H1 (cell line): ENCODE measurements around the gene NTRK2. TPM values are rescaled to one million over a fixed set of nuclear protein-coding genes. Genes with fewer than 3 reads are reported as not detected.

Experiments used
- CTCF ChIA-PET: fragments of 300-600 bp; sonication (Branson Sonifier 250); formaldehyde crosslinking; loops from one replicate; lab custom pipeline; 2021; ENCODE audit not compliant: partially characterized antibody; lab: Charles Lee
- POLR2A ChIA-PET: fragments of 300-600 bp; sonication (Branson Sonifier 250); formaldehyde crosslinking; loops from one replicate; lab custom pipeline; 2021; ENCODE audit warnings: inconsistent platforms; ENCODE audit not compliant: partially characterized antibody; lab: Charles Lee
- DNase-seq, 2 experiments: peaks; one replicate each; pipeline versions ENCODE4 v3.0.0 to v3.0.0-alpha.2; 2010 to 2022; ENCODE audit warnings: low spot score in 2 of 2, low read depth in 1 of 2, mixed read lengths in 1 of 2
- FAIRE-seq: peaks from 2 replicates; lab custom pipeline; 2011; peaks lifted over from hg19 to GRCh38; lab: Jason Lieb, UNC
- H2AFZ ChIP-seq: 2 replicates; pipeline ENCODE4 v1.8.1; 2012; ENCODE audit warnings: low read length, inconsistent platforms
- H2AK5ac ChIP-seq: 2 replicates; pipeline ENCODE4 v1.6.1; 2013; ENCODE audit warnings: low read depth, low read length
- H2BK120ac ChIP-seq: replicated peaks from 2 replicates; pipeline ENCODE3; 2013; ENCODE audit warnings: low read depth, low read length, inconsistent platforms
- H2BK12ac ChIP-seq: 2 replicates; pipeline ENCODE4 v1.6.1; 2013; ENCODE audit warnings: low read depth, low read length
- H2BK15ac ChIP-seq: 2 replicates; pipeline ENCODE4 v1.6.1; 2013; ENCODE audit warnings: low read length
- H2BK20ac ChIP-seq: 2 replicates; pipeline ENCODE4 v1.6.1; 2013; ENCODE audit warnings: low read length
- H2BK5ac ChIP-seq: 2 replicates; pipeline ENCODE4 v1.6.1; 2013; ENCODE audit warnings: low read depth, low read length
- H3K14ac ChIP-seq: 2 replicates; pipeline ENCODE4 v1.6.1; 2013; ENCODE audit warnings: inconsistent platforms; ENCODE audit not compliant: insufficient read length
- H3K18ac ChIP-seq: 2 replicates; pipeline ENCODE4 v1.6.1; 2013; ENCODE audit warnings: low read length; ENCODE audit errors: extremely low read depth
- H3K23ac ChIP-seq: 2 replicates; pipeline ENCODE4 v1.6.1; 2013; ENCODE audit warnings: inconsistent platforms; ENCODE audit not compliant: insufficient read length
- H3K23me2 ChIP-seq: 2 replicates; pipeline ENCODE4 v1.6.1; 2013; ENCODE audit warnings: low read depth, low read length
- H3K27ac ChIP-seq: 2 replicates; pipeline ENCODE4 v1.6.1; 2011; ENCODE audit warnings: low read depth, low read length, inconsistent platforms
- H3K27me3 ChIP-seq, 4 experiments: replicated peaks in 1 of 4; 1 replicate in 1 of 4; 2 replicates in 3 of 4; pipeline versions ENCODE4 v1.6.1 to v1.8.1; 2011 to 2013; ENCODE audit warnings: low read length in 3 of 4, mild to moderate bottlenecking in 3 of 4, inconsistent platforms in 2 of 4, mixed read lengths in 2 of 4, moderate library complexity in 1 of 4; ENCODE audit not compliant: control insufficient read depth in 3 of 4, insufficient read depth in 3 of 4; ENCODE audit errors: extremely low read depth in 1 of 4
- H3K36me3 ChIP-seq, 4 experiments: 2 replicates each; pipeline versions ENCODE4 v1.6.1 to v1.8.1; 2011 to 2013; ENCODE audit warnings: mild to moderate bottlenecking in 4 of 4, low read length in 3 of 4, moderate library complexity in 2 of 4, control low read depth in 1 of 4, inconsistent platforms in 1 of 4; ENCODE audit not compliant: insufficient read depth in 4 of 4, control insufficient read depth in 2 of 4
- H3K4ac ChIP-seq: replicated peaks from 2 replicates; pipeline ENCODE3; 2013; ENCODE audit warnings: low read length, low read depth, mixed read lengths, inconsistent platforms; ENCODE audit not compliant: insufficient read length
- H3K4me1 ChIP-seq, 4 experiments: replicated peaks in 1 of 4; 1 replicate in 1 of 4; 2 replicates in 3 of 4; pipeline versions ENCODE4 v1.6.1 to v1.8.1; 2011 to 2013; ENCODE audit warnings: low read length in 3 of 4, inconsistent platforms in 2 of 4, mixed read lengths in 1 of 4; ENCODE audit not compliant: insufficient read depth in 4 of 4, control insufficient read depth in 3 of 4
- H3K4me2 ChIP-seq, 2 experiments: 2 replicates each; pipeline versions ENCODE4 v1.6.1 to v1.8.1; 2011 to 2013; ENCODE audit warnings: low read depth in 2 of 2, low read length in 2 of 2, control low read depth in 1 of 2, inconsistent platforms in 1 of 2, mild to moderate bottlenecking in 1 of 2; ENCODE audit not compliant: insufficient read depth in 1 of 2
- H3K4me3 ChIP-seq, 4 experiments: fragments of 200-600, 300-600 bp in 1 of 4; sonication (generic), shearing (Covaris generic), sonication (Bioruptor Twin) in 1 of 4; 2 replicates each; pipeline versions ENCODE4 v1.5.1 to v1.8.1; 2011 to 2016; ENCODE audit warnings: low read length in 4 of 4, low read depth in 3 of 4, control low read depth in 2 of 4, inconsistent platforms in 2 of 4, mild to moderate bottlenecking in 2 of 4, mixed read lengths in 1 of 4, moderate library complexity in 1 of 4; ENCODE audit not compliant: insufficient read depth in 2 of 4; ENCODE audit errors: extremely low read depth in 1 of 4
- H3K56ac ChIP-seq: replicated peaks from 2 replicates; pipeline ENCODE3; 2013; ENCODE audit warnings: low read depth, mild to moderate bottlenecking, mixed read lengths, low read length, inconsistent platforms; ENCODE audit not compliant: insufficient read length
- H3K79me1 ChIP-seq: 2 replicates; pipeline ENCODE4 v1.6.1; 2013; ENCODE audit warnings: low read depth, low read length, control low read depth
- H3K79me2 ChIP-seq, 2 experiments: 2 replicates each; pipeline versions ENCODE4 v1.6.1 to v1.8.1; 2012 to 2013; ENCODE audit warnings: low read length in 2 of 2, mild to moderate bottlenecking in 2 of 2, inconsistent platforms in 1 of 2; ENCODE audit not compliant: insufficient read depth in 2 of 2, control insufficient read depth in 1 of 2
- H3K9ac ChIP-seq, 4 experiments: replicated peaks in 1 of 4; 1 replicate in 1 of 4; 2 replicates in 3 of 4; pipeline versions ENCODE4 v1.6.1 to v1.8.1; 2011 to 2013; ENCODE audit warnings: low read depth in 3 of 4, low read length in 3 of 4, control low read depth in 2 of 4, mild to moderate bottlenecking in 2 of 4, moderate library complexity in 2 of 4, inconsistent platforms in 1 of 4; ENCODE audit errors: extremely low read depth in 1 of 4
- H3K9me3 ChIP-seq, 2 experiments: 2 replicates each; pipeline versions ENCODE4 v1.6.1 to v1.8.1; 2012 to 2013; ENCODE audit warnings: mild to moderate bottlenecking in 2 of 2, moderate library complexity in 2 of 2, control low read depth in 1 of 2, inconsistent platforms in 1 of 2, low read depth in 1 of 2, low read length in 1 of 2, mixed read lengths in 1 of 2; ENCODE audit not compliant: insufficient read depth in 2 of 2
- H4K20me1 ChIP-seq, 2 experiments: replicated peaks in 1 of 2; 2 replicates each; pipeline versions ENCODE3 to v1.8.1; 2011 to 2013; ENCODE audit warnings: inconsistent platforms in 2 of 2, low read length in 2 of 2, mild to moderate bottlenecking in 1 of 2; ENCODE audit not compliant: insufficient read depth in 2 of 2, control insufficient read depth in 1 of 2
- H4K5ac ChIP-seq: 2 replicates; pipeline ENCODE4 v1.6.1; 2013; ENCODE audit warnings: low read length, low read depth, mixed read lengths, inconsistent platforms; ENCODE audit not compliant: insufficient read length
- H4K8ac ChIP-seq: 2 replicates; pipeline ENCODE4 v1.8.0; 2013; ENCODE audit warnings: mild to moderate bottlenecking, moderate library complexity, low read length, inconsistent platforms; ENCODE audit not compliant: insufficient read depth; ENCODE audit errors: extremely low read depth
- H4K91ac ChIP-seq: replicated peaks from 2 replicates; pipeline ENCODE3; 2013; ENCODE audit warnings: low read length, mixed read lengths, inconsistent platforms; ENCODE audit not compliant: insufficient read length
- BRCA1 ChIP-seq: IDR thresholded peaks from 2 replicates; pipeline ENCODE4 v1.6.1; 2012; ENCODE audit warnings: low read depth, low read length, improper control_type of control experiment
- CBX5 ChIP-seq: fragments of 300-800, 300-1000 bp; sonication (generic); IDR thresholded peaks from 2 replicates; pipeline ENCODE4 v1.7.1; 2016; ENCODE audit warnings: antibody characterized with exemption, low read length, low read depth
- HDAC2 ChIP-seq, 2 experiments: fragments of 300-600 bp in 1 of 2; sonication (generic) in 1 of 2; IDR thresholded peaks; 2 replicates each; pipeline ENCODE4 v1.6.1; 2011 to 2012; ENCODE audit warnings: low read depth in 2 of 2, low read length in 2 of 2, mild to moderate bottlenecking in 2 of 2, moderate library complexity in 2 of 2, borderline replicate concordance in 1 of 2, inconsistent platforms in 1 of 2
- NANOG ChIP-seq: IDR thresholded peaks from 2 replicates; pipeline ENCODE4 v1.6.1; 2011; ENCODE audit warnings: low read length, low read depth, mild to moderate bottlenecking, inconsistent platforms; ENCODE audit not compliant: insufficient read depth, poor library complexity, severe bottlenecking
- POLR2A ChIP-seq, 2 experiments: IDR thresholded peaks; 1 replicate in 1 of 2; 2 replicates in 1 of 2; pipeline ENCODE4 v1.6.1; 2011; ENCODE audit warnings: low read depth in 2 of 2, low read length in 2 of 2, mild to moderate bottlenecking in 2 of 2; ENCODE audit errors: control extremely low read depth in 1 of 2
- RFX5 ChIP-seq: IDR thresholded peaks from 2 replicates; pipeline ENCODE4 v1.6.1; 2011; ENCODE audit warnings: low read depth, low read length, improper control_type of control experiment, borderline replicate concordance
- RXRA ChIP-seq: IDR thresholded peaks from 2 replicates; pipeline ENCODE4 v1.6.1; 2011; ENCODE audit warnings: low read depth, mild to moderate bottlenecking, low read length, moderate library complexity; ENCODE audit not compliant: insufficient read depth
- SUZ12 ChIP-seq: fragments of 200-600 bp; sonication (generic); IDR thresholded peaks from 2 replicates; pipeline ENCODE4 v1.6.1; 2012; ENCODE audit warnings: mild to moderate bottlenecking, inconsistent platforms, low read length, moderate library complexity, mixed read lengths
- TAF7 ChIP-seq: optimal IDR thresholded peaks from 2 replicates; pipeline ENCODE3; 2011; ENCODE audit warnings: low read depth, mild to moderate bottlenecking, inconsistent platforms, low read length, moderate library complexity, borderline replicate concordance
- WGBS, 2 experiments: shearing (Covaris generic) in 1 of 2; methylation state at CpG; one replicate each; pipeline versions ENCODE4 v1.1.6 to v1.1.7; 2013 to 2015; ENCODE audit warnings: low lambda C conversion rate in 2 of 2, mixed read lengths in 2 of 2, inconsistent platforms in 1 of 2, low coverage in 1 of 2, missing lambda C conversion rate in 1 of 2; ENCODE audit not compliant: insufficient replicate concordance in 2 of 2, insufficient coverage in 1 of 2, insufficient read length in 1 of 2; ENCODE audit errors: extremely low coverage in 1 of 2, missing lambda C conversion rate in 1 of 2; 5-methylcytosine and 5-hydroxymethylcytosine counted together
- polyA plus RNA-seq, 7 experiments: library from polyadenylated mRNA; depleted of rRNA in 3 of 7; stranded (reverse) in 5 of 7; unstranded in 2 of 7; fragments of >200 nt in 5 of 7; fragments of 200-250 nt in 2 of 7; gene quantifications; 1 replicate in 5 of 7; 2 replicates in 1 of 7; 4 replicates in 1 of 7; pipeline versions ENCODE4 v1.2.1 to v1.2.3, GENCODE V29; 2011 to 2013; ENCODE audit warnings: missing spikeins in 2 of 7, mixed read lengths in 2 of 7
- total RNA-seq: library from RNA; stranded (reverse); fragmentation: NEBNext Ultra II Directional; extraction: Animal tissue kit (Norgen Biotek cat#: 25700); gene quantifications from 2 replicates; pipeline ENCODE4 v1.2.1, GENCODE V29; 2021

Gene NTRK2
- total and polyA plus RNA-seq, 2 of the 8 experiments (the other 6 are each of a cell fraction or from before 2014, with no cell fraction given) = 0.03 to 0.04 TPM

DNA sequence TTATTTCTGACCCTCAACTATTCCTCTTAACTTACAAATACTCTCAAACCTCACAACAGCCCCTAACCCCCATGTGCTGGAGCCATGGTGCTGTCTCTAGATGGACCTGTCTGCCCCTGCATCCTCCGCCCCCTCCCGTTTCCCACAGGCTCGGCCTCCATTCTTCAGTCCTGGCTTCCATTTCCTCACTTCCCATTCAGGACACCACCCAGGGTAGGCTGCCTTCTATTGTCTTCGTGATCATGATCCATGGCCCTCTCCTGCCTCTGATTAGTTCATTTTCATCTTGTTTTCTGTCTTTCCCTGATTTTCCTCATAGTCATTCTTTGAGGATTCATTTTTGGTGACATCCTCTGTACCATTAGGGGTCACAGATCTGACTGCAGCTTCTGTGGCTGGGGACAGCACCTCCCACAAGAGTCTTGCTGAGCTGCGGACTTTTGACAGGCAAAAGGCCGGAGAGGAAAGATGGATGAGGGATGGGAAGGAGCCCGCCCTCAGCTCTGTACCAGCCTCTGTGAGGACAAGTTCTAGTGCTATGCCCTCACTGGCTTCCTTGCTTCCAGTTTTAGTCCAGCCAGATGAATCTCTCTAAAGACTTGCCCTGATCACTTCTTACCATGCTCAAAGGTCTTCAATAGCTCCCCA, 255.8 kb downstream of the NTRK2 start:
- DNase-seq = no peak
- H3K4me1 ChIP-seq = no peaks in the 10 kb centered on the region; a peak in 1 of 7 replicates
- H3K56ac ChIP-seq = no peak overlapping the region
- H2BK5ac ChIP-seq = no peak overlapping the region
- WGBS, 2 experiments = 80% methylated on average over 7 of the region's 7 CpGs; no CpG with 5 or more reads in 1 of the 2 experiments
- no peak overlapping the region for H3K14ac ChIP-seq
- H4K8ac ChIP-seq = no peak overlapping the region
- no peaks in the 10 kb centered on the region for H3K36me3 ChIP-seq
- H3K27me3 ChIP-seq = no peaks in the 10 kb centered on the region
- H2BK12ac ChIP-seq = no peak overlapping the region
- H4K20me1 ChIP-seq = no peaks in the 10 kb centered on the region
- H3K23me2 ChIP-seq = no peaks in the 10 kb centered on the region
- no peak overlapping the region for H4K5ac ChIP-seq
- H2BK120ac ChIP-seq = no peak overlapping the region
- CTCF ChIA-PET = interaction anchor here (1.1 kb wide), 1 partner anchor 218 kb away, joined by 4 read pairs; no protein-coding TSS in a partner anchor
- H3K4ac ChIP-seq = no peak overlapping the region
- H3K4me2 ChIP-seq = no peak overlapping the region
- H3K27ac ChIP-seq = no peak overlapping the region
- H4K91ac ChIP-seq = no peak overlapping the region
- no peak overlapping the region for H3K9ac ChIP-seq
- H2AK5ac ChIP-seq = no peak overlapping the region
- TF ChIP-seq POLR2A (IDR thresholded peaks at IDR 0.05; ENCODE audit: control extremely low read depth in 1 of 2, low read depth in 2 of 2, low read length in 2 of 2) (no peak), NANOG (no peak), SUZ12 (no peak), HDAC2 (IDR thresholded peaks at IDR 0.05; ENCODE audit: borderline replicate concordance in 1 of 2, low read depth in 2 of 2, low read length in 2 of 2) (no peak), RXRA (no peak), CBX5 (no peak), BRCA1 (no peak), RFX5 (no peak), TAF7 (no peak)
- no peak overlapping the region for H3K23ac ChIP-seq
- no peaks in the 10 kb centered on the region for H3K79me2 ChIP-seq
- H2AFZ ChIP-seq = no peak overlapping the region; the same call in 1 of the 2 replicates
- no peak for FAIRE-seq
- no peak overlapping the region for H3K4me3 ChIP-seq
- no peak overlapping the region for H2BK15ac ChIP-seq
- POLR2A ChIA-PET = interaction anchor here (1.2 kb wide), 1 partner anchor 12 kb away, joined by 3 read pairs; no protein-coding TSS in a partner anchor
- H3K79me1 ChIP-seq = no peaks in the 10 kb centered on the region
- H3K9me3 ChIP-seq = no peaks in the 10 kb centered on the region
- no peak overlapping the region for H2BK20ac ChIP-seq
- no peak overlapping the region for H3K18ac ChIP-seq
